GM19023 (cell line): ENCODE measurements around the gene SLCO2A1.
"Not testable (repeated sequence)": the region's sequence is repeated elsewhere in the genome, so short reads cannot be mapped to it uniquely, and the experiment has no call there.

ENCODE experiments used
- ATAC-seq: cut with Tn5 transposase; IDR thresholded peaks from one replicate; pipeline ENCODE4 v1.9.1; 2021; ENCODE audit warnings: mild to moderate bottlenecking, moderate library complexity; ENCODE audit not compliant: unreplicated experiment

The SLCO2A1 gene

GRCh38 chr3:134029734-134030378, at the start of gene SLCO2A1:
Gene SLCO2A1, minus strand, starts transcription at chr3:134029925. Its CDS starts 123 bp downstream, at chr3:134029802.
- ATAC-seq, result no peak

DNA sequence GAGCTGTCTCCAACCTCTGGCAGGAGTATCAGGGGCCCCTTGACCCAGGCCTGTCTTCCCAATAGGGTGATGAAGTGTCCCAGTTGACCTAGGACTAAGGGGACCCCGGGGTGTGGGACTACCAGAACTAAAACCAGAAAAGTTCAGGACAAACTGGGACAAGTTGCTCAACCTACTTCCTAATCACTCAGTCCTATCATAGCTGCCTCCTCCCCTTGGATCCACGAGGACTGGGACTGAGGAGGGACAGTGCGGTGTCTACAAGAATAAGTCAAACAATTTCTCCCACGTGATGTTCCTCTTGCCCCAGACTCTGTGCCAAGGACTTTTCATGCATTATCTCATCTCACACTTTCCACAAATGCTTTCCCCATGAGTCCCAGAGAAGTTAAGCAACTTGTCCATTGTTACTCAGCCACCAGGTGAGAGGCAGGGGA, 49.4 kb upstream of the SLCO2A1 start:
- ATAC-seq, result no peak

GRCh38 chr3:134078169-134078831, 48.6 kb upstream of the SLCO2A1 start:
- ATAC-seq, result no peak

- ATAC-seq, result no peak
Measured at GRCh38 chr3:134077649-134078161, 48.0 kb upstream of the SLCO2A1 start.

DNA sequence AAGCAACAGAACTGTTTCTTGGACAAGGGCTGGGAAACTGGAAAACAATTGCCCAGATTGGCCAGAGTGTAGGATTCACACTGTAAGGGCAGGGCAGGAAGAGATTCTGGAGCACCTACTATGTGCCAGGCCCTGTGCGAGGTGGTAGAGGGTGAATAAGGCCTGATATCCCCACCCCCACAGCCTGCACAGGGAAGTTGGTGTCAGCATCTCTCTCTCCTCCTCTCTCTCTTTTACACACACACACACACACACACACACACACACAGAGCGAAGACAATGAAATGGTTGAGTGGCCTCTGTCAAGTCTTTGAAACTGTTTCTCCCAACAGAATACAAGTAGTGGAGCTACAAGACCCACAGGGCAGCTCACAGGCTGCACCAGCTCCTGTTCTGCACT, 47.1 kb upstream of the SLCO2A1 start:
- no peak for ATAC-seq

DNA sequence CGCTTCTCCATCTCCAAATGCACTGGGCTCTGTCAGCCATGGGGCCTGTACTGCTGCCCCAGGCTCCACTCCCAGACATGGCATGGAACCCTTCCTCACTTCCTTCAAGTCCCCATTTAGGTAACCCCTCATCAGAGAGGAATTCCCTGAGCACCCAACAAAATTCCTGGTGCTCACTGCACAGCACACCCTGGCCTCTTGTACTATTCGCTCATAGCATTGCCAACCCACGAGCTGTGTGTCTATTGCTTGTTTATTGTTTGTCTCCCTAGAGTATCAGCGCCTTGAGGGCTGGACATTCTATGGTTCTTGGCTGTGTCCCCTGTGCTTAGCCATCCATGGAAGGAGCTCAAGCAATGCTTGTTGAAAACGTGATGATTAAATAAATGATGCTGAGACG, 46.1 kb upstream of the SLCO2A1 start:
- ATAC-seq, result no peak

- ATAC-seq, result no peak
Measured at GRCh38 chr3:134075568-134075825, 45.8 kb upstream of the SLCO2A1 start.

- no peak for ATAC-seq
Measured at GRCh38 chr3:134074790-134075567, 45.3 kb upstream of the SLCO2A1 start.

DNA sequence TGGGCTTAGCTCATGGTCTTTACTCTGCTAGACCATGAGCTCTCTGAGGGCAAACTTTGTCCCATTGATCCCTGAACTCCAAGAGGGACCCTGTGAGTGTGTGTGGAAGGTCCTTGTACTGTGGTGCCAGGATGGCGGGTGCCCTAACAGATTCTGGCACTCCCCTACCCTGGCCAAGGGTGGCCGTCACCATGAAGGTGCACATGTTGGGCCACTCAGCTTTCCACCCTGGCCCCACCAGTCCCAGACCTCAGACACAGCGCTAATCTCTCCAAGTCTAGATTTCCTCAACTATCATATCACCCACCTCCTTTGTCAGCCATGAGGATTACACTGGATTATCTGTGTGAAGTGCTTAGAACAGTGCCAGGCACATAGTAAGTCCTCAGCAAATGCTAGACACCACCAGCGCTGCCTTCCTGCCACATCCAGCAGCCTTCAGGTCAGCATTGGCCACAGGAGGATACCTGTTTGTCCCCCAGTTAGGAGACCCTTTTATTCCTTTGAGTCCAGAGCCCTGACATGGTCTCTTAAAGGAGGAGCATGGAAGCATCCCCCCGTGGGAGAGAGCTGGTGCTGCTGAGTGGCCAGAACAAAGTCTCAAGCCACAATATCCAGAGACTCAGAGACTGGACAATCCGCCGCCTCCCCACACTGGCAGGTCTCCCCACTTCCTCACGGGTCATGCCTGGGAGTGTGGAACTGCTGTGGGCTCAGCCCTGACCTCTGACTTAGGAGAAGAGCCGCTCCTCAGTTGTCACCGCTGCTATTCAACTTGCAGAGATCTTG, 44.5 kb upstream of the SLCO2A1 start:
- no peak for ATAC-seq

DNA sequence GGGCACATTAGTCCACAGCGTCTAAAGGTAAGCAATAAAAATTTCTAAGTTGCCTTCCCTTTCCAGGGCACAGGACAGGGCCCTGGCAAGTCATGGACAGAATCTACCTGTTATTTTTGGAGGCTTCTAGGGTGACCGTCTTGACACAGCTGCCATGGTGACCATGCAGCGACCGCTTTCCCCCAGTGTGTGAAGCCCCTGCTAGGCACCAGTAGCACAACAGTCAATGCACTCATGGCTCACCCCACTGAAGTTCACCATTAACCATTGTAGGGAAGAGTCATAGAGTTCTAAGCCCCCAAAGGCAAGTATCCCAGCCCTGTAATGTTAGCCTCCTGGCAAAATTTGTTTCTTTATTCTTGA, 43.8 kb upstream of the SLCO2A1 start:
- no peak for ATAC-seq

DNA sequence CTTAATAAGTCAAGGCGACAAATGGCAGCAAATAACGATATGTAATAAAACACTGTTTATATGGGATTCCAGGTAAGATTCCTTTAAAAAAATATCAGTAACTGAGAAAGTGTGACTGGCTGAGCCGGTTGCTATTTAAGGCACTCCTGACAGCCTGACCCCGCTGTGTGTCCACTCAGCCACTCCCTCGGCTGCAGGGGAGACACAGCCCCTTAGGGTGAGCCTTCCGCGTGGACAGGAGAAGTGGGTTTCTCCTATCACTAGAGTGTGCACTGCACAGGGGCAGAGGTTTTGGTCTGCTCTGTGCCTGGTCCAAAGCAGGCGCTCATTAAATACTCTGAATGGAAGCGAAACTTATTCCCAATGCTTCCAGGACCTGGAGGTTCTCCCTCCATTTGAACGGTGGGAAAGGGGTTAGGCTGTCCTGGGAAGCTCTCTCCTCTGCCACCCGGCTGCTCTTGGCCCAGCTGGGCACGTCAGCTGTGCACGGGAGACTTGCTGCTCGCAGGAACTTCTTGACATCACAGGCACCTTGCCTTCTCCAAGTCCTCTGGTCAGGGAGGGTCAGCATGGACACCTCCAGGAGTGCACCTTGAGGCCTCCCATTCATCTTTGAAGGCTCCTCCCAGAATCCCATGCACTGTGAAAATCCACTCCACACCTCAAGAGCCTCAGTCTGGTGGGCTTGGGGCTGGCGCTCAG, 43.3 kb upstream of the SLCO2A1 start:
- ATAC-seq, result no peak

- not testable (repeated sequence) for ATAC-seq
Measured at GRCh38 chr3:134070281-134070680, 40.6 kb upstream of the SLCO2A1 start.

DNA sequence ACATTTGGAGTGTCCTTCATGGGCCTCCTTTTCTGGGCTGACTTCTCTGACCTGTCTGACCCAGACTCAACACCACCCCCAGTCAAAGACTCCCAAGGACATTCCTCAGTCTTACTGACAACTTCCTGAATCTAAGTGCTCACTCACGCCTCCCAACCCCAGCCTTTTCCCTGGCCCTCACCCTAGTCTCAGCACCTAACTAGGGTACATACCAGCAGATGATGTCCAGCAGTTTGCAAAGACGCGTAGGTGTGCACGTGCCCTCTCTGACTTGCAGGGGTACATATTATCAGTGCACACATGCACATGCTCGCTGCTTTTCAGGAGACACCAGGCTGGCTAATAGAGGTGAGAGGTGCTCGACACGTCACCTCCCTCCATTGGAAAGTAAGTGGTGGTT, 38.7 kb upstream of the SLCO2A1 start:
- ATAC-seq, result no peak

DNA sequence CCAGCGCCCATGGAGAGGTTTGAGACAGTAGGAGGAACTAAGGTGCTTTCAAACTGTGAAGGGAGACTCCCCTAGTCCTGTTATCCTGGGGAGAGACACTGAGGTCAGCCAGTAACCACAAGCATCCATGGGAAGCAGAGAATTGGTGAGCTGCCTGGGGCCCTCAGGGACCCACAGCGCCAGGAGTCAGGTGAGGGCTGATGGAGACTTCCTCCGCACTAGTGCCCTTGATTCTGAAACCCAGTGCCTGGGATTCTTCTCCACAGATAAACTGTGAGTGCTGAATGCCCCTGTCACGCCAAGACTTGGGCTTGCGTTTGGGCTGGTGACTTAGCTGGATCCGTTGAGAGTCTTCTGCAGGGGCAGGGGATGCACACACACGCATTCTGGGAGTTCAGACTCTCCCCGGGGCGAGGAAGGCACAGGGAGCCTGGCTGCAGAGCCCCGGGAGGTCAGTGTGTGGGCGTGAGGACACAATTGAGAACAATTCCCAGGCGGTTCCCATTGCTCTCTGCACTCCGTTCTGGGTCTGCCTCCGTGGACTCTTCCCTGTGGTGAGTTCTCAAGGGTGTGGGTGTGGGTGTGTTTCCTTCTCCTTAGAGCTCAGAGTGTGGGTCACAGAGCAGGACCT, 37.9 kb upstream of the SLCO2A1 start:
- ATAC-seq, result no peak

DNA sequence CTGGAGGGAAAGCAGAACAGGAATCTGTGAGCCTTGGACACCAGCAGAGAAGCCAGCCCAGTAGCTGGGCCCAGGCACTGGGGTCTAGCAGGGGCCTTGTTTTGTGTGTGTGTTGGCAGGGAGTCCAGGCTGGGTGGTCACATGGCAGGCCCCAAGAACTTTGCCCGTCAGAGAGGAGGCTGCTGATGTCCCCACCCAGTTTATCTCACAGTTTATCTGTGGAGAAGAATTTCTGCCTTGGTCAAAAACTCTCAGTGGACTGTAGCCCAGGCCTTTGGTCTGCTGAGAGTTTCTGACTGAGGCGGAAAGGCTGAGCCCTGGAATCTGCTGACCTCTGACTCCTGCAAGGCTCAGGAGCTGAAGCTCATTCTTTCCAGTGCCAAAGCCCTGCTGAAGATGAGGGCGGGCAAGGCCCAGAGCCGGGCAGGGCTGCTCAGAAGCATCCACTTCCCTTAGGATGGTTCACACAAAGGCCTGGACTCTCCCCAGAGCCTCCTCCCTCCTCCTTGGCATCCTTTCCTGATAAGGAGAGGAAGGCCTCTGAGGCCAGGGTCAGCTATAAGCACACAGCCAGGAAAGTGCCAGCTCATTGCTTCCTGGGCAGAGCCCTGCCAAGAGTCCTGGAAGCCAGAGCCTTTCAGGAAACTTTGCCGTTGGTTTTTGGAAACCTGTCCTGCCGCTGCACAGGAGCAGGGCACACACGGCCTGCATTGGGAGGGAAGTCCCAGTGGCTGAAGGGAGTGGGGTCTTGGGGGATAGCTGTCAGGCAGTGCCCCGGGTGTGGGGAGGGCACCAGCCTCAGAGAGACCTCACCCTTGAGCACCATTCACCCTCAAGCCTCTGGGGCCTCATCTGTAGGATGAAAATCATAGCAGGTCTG, 37.2 kb upstream of the SLCO2A1 start:
- no peak for ATAC-seq

DNA sequence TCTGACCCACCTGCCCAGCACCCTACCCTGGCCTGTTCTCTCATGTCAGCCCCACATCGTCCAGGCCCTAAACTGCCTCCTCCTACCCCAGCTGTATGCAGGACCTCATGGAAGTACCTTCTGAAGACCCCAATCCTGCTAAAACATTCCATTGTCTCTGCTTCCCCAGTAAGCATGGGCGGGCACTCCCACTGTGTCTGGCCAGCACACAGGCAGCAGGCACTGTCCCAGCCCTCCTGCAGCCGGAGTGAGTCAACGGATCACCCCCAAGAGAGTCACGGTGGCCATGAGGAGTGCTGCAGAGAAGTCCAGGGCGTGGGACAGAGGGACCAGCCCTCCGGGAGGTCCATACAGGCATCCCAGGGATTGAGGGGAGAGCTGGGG, 36.4 kb upstream of the SLCO2A1 start:
- no peak for ATAC-seq

GRCh38 chr3:134065252-134066157, 35.8 kb upstream of the SLCO2A1 start:
- ATAC-seq, result no peak

DNA sequence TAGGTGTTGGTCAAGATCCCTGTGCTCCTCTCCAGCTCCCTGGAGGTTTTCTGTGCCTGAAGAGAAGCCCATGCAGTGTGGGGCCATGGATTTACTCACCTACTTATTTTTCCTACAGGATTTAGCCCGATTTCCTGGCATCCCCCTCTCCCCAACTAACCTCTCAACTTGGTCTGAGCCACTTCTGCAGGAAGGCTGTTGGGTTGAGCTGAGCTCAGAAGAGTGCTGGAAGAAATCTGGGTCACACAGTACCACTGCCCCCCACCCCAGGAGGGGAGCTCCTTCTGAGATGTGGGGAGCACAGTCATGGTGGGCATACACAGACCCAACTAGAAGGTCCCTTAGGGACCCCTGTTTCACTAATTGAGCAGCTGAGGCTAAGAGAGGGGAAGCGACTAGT, 34.4 kb upstream of the SLCO2A1 start:
- no peak for ATAC-seq
